GM21528 (cell line): ENCODE data around the gene KIAA0232.

Source experiments
- ATAC-seq: cut with Tn5 transposase; IDR thresholded peaks from one replicate; pipeline ENCODE4 v1.9.1; 2021; ENCODE audit warnings: mild to moderate bottlenecking, moderate library complexity; ENCODE audit not compliant: unreplicated experiment, low FRiP score

Gene KIAA0232

DNA sequence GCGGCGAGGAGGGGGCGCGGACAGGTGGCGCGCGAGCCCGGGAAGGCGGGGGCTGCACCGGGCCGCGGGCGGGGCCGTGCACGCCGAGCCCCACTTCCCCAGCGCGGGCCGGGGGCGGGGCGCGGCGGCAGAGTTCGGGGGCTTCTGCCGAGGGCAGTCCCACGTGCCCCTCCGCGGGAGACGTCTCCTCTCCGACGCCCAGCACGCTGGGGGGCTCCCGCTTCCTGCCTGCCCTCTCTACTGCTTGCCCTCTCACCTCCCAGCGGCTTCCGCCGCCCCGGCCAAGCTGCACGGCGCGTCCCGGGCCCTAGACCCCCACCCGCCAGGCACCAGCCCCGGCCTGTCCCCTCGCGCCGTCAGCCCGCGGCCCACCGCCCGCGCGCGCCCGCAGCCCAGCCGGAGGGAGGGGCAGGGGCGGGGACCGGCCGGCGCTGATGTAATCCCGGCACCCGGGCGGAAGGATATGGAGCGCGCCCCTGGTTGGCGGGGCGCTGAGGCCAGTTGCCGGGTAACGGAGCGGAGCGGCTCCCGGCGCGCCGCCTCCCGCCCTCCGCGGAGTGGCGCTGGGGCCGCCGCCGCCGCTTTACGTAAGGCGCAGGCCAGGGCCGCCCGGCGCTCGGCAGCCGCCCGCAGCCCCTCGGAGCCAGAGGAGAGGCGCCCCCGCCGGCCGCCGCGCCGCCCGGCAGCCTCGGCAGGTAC, at the start of gene KIAA0232:
Gene KIAA0232 (plus strand): TSS at position 581 of the 699 bp plus-strand sequence. CDS start 41,727 bp downstream, outside the sequence.
- peak; percentile 73 for ATAC-seq

GRCh38 chr4:6733358-6734164, 49.0 kb upstream of the KIAA0232 start:
- no peak for ATAC-seq

DNA sequence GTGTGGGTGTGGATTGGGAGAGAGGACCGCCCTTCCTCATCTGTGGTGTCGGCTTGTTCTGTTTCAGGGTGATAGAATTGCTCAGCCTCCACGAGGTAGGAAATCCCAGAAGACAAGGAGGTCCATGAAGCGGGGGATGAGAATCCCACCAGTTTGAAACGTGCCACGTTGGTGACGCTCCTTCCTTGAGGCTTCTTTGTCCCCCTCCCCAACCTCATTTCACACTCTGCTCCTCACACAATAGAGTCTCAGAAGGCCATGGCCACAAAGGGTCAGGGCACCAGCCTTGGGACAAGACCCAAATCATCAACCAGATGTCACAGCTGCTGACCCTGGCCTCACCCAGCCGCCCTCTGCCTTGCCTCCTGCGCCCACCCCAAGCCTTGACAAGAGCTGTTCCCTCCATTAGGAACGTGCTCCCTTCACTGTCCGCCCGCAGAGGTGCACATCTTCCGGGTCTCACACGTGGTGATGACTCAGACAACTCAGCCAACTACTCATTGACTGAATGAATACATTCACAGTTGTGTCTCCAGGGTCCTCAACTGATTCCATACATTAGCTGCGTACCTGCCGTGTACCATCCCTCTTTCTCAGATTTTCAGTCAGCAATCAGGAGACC, 48.3 kb upstream of the KIAA0232 start:
- ATAC-seq: no peak

GRCh38 chr4:6739920-6740319, 42.6 kb upstream of the KIAA0232 start:
- no peak for ATAC-seq

DNA sequence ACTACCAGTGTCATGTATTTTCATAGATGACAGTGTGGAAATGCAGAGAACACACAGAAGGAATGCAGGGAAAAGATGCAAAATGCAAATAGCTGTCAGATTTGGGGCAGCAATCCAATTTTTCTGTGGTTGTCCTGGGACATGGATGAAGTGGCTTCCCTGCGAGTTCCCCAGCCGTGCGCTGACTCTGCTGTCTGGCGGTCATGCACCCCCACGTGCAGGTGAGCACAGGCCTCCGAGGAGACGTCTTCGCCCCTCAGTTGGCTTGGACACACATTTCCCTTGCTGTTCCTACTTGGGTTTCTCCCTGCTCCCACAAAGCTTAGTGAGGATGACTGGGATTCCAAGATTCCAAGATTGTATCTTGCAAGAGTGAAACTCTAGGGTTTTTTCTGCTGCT, 42.2 kb upstream of the KIAA0232 start:
- no peak for ATAC-seq

GRCh38 chr4:6742507-6742906, 40.0 kb upstream of the KIAA0232 start:
- no peak for ATAC-seq

GRCh38 chr4:6742989-6743388, 39.5 kb upstream of the KIAA0232 start:
- no peak for ATAC-seq

DNA sequence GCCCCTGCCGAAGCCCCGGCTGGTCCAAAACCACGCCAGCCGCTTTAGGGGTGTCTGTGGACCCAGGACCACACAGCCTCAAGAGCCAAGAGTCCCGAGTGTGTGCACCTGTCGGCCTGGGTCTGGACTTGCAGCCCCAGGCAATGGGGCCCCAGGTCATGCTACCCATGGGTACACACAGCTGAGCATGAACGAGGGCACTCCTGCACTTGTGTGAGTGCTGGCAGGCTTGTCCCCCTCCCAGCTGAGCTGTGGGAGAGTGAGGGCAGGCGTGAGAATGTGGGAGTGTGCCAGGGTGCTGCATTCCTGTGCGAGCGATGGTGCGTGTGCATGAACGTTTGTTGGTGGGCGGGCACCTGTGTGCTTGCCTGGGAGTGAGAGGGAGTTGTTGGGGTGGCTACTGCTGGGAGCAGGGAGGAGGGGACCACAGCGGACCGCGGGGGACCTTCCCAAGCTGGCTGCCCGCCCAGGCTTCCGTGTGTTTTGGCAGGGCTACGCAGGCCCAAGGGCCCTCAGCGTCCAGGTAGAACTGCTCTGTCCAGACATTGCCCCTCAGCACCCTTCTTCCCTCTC, 35.7 kb upstream of the KIAA0232 start:
- no peak for ATAC-seq

DNA sequence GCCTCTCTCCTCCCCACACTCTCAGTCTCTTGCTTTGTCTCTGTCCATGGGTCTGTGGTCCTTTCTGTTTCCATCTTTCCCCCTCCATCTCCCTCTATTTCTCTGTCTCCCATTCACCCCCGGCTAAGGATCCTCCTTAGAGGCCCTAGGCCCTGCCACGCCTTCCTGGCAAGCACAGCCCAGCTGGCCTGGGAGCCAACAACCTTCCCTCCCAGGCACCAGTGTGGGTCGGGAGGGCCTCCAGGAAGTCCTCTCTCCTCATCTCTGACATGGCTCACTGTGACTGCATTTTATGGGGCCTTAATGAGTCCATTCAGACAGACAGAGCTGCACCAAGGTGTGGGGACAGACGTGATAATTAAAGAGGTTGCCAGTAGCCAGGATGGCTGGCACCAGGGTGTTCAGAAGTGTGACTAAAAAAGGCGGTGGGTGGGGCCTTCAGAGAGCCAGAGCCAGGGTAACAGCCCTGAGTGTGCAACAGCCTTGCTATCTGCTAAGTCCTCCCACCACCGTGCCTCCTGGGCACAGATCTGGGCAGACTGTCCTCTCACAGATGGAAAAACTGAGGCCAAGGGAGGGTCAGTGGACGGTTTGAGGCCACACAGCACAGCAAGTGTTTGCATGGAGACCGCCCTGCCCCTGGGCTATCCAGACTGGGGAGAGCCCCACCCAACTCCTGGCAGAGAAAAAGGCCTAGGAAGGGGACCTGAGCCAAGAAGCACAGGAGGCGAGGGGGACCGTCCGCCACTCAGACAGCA, 35.1 kb upstream of the KIAA0232 start:
- no peak for ATAC-seq

DNA sequence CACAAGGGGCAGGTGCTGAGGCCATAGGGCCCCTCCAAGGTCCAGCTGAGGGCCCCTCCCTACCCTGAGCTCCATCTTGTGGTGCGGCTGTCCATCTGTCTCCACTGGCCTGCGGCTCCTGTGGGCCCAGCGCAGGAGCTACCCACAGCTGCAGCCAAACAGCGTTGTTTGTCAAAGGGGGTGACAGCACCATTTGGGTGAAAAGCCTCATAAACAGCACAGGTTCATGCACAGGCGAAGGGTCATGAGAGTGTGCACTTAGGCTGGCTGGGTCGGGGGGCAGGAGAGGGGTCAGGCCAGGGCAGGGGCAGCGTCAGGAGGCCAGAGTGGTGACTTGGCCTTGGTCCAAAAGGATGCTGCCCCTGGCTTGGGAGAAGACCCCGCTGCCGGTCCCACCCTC, 34.2 kb upstream of the KIAA0232 start:
- no peak for ATAC-seq

DNA sequence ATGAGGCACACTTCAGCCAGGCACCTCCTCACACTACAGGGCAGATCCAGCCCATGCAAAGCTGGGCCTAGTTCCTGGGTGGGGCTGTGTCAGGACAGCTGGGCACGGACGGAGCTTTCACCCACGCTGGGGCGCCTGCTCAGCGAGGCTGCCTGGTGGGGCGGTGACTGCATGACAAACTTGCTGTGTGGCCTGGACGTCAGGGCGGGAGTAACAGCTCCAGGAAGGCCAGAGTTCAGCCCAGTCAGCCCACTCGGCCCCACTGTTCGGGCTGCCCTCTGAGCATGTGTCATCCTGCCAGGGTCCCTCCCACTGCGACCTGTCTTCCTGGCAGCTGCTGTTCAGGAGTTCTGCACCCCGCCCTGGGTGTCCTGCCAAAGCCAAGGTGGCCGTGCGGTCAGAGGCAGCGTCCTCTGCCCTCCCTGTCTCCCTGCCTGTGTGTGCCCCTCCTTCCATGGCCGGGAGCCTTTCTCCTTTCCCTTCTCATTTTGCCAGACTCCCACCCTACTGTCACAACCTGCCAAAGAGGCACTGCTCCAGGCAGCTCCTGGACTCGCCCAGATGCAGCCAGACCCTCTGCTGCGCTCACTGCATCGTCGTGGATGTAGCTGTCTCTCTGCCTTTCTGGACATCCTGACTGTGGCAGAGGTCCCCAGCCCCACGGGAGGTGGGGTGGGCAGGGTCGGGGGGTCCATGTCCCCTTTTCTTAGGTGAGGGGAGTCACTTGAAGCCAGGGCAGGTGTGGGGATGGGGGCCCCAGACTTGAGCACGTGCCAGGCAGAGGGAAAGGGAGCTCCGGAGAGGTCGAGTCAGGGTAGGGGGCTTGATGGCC, 33.0 kb upstream of the KIAA0232 start:
- no peak for ATAC-seq

- no peak for ATAC-seq
Measured at GRCh38 chr4:6750286-6751221, 32.0 kb upstream of the KIAA0232 start.

DNA sequence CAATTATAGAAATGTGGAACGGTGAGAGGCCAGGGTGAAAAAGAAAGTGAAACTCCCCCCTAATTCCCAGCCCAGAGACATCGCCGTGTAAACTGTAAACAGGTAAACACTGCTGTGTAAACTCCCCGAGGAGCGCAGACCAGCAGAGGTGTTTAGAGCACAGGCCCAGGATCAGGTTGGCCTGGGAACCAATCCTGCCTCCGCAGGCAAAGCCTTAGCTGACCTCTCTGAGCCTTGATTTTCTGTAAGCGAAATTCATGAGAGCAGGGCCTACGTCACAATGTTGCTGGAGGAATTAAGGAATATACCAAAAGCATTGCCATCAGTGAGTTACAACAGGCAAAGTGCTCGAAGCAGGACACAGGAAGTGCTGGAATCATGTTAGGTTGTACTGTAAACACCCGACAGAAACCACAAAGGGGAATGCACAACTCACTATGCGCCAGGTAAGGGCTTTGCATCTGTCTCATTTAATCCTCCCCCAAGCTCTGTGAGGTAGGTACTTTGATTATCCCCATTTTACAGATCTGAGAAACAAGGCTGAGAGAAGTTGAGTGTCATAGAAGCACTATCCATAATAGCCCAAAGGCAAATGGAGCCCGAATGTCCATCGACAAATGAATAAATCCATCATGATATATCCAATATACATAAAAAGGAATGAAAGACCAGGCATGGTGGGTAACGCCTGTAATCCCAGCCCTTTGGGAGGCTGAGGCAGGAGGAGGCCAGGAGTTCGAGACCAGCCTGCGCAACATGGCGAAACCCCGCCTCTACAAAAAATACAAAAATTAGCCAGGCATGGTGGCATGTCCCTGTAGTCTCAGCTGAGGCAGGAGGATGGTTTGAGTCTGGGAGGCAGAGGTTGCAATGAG, 30.7 kb upstream of the KIAA0232 start:
- no peak for ATAC-seq

DNA sequence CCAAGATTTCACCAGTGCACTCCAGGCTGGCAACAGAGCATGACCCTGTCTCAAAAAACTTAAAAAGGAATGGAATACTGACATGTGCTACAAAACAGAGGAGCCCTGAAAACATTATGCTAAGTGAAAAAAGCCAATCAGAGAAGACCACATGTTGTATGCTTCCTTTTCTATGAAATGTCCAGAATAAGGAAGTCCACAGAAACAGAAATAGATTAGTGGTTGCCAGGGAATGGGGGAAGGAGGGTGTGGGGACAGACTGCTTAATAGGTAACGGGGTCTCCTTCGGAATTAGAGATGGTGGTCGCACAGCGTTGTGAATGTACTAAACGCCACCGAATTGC, 30.1 kb upstream of the KIAA0232 start:
- ATAC-seq: no peak

GRCh38 chr4:6753103-6753560, 29.4 kb upstream of the KIAA0232 start:
- ATAC-seq: no peak

DNA sequence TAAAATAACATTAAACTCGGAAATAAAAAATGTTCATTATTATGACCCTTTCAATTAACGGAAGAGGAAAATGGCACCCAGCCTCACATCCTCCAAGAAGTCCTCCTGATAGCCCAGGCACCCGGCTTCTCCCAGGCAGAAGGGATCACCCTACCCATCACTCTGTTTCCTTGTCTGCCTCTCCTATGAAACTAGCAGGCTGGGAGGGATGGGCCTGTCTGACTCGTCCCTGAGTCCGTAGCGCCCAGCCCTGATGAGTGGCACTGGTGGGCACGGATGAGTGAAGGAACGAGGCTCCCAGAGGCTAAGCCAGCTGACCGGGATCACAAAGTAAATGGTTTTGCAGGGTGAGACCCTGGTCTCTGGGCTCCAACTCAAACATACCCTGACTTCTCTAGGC, 28.6 kb upstream of the KIAA0232 start:
- ATAC-seq: no peak

DNA sequence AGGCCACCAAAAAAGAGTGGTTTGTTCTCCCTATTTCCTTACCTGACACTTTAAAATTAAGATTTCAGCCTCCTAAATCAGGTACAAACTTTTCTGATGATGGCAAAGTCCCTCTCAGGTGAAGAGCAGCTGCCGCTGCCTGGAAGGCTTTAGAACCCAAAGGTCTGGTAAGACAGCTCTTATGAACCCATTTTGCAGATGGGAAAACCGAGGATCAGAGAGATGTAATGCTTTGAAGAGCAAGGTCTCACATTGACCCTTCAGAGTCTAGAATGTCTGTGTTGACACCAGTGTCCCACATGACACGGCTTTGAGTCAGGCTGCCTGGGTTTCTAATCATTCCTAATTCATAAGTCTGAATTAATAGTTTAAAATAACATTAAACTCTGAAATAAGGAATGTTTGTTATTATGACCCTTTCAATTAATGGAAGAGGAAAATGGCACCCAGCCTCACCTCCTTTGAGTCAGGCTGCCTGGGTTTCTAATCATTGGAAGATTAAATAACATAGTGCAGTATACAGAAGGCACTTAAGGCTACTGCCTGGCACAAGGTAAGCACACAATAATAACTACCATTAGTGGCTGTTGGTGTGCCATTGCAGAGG, 27.9 kb upstream of the KIAA0232 start:
- no peak for ATAC-seq
